HG03378 (cell line): ENCODE measurements around the gene MON1B.

Source experiments
- ATAC-seq: cut with Tn5 transposase; IDR thresholded peaks from one replicate; pipeline ENCODE4 v1.9.1; 2021; ENCODE audit warnings: mild to moderate bottlenecking, moderate library complexity; ENCODE audit not compliant: unreplicated experiment

Gene MON1B

DNA sequence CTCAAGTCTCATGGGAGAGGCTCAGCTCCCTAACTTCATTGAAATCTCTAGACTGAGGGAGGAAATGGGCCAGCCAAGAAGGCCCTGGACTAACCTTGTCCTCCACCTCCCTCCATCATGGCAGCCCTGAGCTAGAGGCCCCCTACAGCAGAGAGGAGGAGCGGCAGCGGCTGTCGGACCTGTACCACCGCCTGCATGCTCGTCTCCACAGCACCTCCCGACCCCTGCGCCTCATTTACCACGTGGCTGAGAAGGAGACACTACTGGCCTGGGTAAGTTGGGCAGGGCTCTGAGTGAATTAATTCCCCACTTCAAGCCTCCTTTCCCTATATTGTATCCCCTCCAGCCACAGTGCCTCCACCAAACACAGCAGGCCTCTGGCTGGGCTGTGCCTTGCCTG is 4.4 kb downstream of the MON1B start:
- no peak for ATAC-seq

DNA sequence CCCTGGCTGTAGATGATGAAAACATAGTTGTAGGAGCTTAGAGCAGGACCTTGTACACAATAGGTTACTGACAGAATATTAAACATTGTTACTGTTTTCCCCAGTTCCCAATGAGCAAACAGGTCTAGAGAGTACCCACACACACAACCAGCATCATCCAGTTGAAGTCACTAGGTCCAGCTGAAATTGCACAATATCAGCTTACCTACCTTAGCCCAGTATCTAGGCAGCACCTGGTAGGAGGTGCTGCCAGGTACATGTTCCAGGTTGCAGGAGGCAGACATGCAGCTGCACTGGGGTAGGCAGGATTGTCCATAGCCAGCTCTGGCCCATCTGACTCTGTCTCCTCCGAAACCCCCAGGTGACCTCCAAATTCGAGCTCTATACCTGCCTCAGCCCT is 6.8 kb downstream of the MON1B start:
- ATAC-seq, result no peak

DNA sequence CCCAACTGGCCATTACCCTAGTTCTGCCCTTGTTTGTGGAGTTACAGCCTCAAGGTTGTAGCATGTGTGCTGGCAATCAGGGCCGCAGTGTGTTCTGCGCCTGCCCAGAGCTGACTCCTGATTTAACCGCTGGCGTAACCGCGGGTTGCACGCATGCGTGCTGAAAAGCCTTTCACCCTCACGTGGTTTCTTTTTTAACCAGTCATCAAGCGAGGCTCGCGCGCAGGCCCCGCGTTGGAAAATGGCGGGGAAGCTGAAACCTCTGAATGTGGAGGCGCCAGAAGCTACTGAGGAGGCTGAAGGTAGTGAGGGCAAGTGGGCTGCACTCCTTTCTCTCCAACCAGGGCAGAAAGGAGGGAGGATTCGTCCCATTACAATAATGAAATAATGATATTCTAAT is 8.2 kb downstream of the MON1B start, which contains the start of gene SYCE1L:
Gene SYCE1L (plus strand): TSS at position 198 of the 400 bp plus-strand sequence. CDS start 44 bp downstream, at position 242.
- ATAC-seq, result no peak

DNA sequence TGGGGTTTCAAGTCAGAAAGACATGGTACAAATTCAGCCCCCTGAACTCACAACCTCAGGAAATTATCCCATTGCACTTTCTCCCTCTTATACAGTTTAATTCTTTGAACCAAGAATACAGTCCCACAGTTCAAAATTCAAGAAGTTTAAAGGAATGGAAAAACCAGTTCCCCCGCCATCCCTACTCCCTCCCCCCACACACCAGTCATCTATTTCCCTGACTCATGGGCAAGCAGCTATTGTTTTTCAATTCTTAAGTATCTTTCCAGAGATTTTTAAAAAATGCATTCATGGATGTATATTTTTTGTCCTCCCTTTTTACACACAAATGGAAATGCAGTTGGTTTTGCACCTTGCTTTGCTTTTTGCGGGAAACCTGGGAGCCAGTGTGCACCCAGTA is 15.5 kb downstream of the MON1B start:
- ATAC-seq, result no peak

DNA sequence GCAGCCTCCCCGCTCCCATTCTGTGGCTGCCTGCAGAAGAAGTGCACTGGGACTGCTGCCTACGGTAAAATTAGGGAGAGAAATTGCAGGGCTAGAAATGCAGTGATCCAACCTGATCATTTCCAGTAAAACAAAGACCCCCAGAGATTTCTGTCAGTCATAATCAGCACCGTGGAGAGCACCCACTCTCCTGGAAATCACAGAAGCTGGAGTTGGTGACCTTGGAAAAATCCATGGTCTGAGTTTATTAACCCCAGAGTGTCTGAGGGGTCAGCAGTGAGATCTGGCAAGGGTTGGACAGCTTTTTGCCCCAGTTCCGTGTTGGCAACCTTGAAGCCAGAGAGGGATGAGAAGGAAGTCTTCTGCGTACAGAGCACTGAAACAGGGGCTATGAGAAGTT is 16.0 kb downstream of the MON1B start:
- no peak for ATAC-seq

DNA sequence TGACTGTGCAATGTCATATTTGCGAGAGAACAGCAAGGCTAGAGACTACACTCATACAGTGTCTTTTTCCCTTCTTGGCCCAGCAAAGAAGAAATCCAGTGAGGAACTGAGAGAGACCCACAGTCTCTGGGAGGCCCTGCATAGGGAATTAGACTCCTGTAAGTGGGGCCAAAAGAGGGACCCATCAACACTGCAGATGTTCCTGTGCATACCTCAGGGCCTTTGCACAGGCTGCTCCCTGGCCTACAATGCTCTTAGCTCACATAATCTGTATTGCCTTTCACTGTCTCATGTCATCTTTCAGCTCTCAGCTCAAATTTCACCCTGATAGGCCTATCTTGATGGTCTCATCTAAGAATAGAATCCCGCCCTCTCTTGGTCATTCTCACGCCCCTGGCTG is 17.4 kb downstream of the MON1B start:
- no peak for ATAC-seq

DNA sequence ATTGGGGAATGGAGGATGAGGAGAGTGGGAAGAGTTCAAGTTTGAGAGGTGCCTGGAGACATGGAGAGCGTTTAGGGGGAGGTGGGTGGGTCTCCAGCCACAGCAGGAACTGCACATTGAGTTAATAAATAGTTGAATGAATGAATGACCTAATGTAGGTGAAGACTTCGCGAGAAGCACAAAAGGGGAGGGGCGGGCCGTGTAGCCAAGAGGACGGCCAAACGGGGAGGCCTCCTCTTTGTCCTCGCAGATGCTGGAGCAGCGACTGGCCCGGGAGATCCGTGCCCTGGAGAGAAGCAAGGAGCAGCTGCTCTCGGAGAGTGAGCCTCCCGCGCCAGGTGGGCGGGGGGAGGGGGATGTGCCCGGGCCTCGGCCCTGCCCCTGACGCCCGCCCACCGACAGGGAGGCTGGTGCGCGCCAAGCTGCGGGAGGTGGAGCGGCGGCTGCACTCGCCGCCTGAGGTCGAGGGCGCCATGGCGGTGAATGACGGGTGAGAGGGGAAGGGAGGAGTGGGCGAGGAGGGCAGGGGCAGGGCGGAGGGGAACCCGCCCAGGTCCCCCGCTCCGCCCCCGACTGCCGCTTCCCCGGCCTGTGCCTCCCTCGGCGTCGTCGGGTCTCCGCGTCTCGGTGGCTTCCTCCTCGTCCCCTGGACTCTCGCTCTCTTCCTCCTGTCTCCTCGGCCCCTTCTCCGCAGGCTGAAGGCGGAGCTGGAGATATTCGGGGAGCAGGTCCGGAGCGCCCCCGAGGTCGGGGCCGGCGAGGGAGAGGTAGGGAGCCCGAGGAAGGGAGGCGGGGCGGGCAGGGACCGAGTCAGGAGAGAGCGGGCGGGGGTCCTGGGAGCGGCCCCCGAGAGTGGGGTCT is 21.1 kb downstream of the MON1B start:
- peak; percentile 48 for ATAC-seq

DNA sequence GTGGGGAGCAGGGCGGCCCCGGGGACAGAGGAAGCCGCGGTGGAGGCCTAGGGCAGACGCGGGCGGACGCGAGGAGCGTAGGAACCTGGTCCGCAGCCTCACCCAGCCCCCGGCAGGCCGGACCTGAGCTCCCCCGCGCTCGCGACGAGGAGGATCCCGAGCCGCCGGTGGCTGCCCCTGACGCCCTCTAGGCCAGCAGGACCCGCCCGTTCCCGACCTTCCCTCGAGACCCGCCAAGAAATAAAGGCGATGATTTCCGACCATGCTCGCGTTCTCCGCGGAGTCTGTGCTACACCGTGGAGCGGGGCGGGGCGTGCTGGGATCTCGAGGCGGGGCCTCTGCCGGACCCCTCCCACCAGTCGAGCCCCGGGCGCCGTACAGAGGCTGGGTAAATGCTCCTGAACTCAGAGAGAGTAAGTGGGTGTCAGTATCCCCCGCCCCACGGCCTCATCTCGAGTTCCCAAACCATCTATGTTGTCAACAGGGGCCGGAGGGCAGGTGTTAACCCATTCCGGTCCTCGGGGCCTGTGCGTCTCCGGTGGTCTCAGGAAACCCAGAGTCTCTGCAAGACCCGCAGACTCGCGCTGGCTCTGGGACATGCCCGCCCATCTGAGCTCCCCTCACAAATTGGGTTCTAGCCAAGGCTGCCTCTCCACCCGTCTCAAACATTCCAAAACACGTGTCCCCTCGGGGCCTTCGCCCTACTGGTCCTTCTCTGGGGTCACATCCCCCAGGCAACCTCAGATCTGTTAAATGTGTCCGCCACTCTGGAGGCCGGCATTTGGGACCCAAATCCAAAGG is 22.0 kb downstream of the MON1B start:
- ATAC-seq, result peak; percentile 69

DNA sequence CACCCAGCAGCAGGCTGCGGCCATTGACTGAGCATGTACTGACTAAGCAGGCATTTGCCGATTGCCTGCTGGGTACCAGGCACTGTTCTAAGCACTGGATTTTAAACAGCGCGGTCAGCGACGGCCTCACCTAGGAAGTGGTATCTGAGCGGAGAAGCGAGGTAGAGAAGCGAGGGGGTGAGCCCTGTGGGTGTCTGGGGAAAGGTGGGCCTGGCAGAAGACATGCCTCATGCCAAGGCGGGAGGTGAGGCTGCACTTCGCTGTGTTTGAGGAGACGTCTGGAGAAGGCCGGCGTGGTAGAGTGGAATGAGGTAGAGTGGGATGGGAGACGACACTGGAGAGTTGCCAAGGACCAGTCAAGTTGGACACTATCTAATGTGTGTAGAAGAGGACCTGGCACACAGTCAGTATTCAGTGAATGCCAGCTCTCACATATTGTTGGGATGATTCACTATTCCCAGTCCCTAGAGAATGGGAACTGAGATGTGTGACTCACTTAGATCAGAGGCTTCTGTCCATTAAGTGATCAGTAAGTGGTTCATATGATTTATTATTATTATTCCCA is 22.6 kb downstream of the MON1B start:
- no peak for ATAC-seq

DNA sequence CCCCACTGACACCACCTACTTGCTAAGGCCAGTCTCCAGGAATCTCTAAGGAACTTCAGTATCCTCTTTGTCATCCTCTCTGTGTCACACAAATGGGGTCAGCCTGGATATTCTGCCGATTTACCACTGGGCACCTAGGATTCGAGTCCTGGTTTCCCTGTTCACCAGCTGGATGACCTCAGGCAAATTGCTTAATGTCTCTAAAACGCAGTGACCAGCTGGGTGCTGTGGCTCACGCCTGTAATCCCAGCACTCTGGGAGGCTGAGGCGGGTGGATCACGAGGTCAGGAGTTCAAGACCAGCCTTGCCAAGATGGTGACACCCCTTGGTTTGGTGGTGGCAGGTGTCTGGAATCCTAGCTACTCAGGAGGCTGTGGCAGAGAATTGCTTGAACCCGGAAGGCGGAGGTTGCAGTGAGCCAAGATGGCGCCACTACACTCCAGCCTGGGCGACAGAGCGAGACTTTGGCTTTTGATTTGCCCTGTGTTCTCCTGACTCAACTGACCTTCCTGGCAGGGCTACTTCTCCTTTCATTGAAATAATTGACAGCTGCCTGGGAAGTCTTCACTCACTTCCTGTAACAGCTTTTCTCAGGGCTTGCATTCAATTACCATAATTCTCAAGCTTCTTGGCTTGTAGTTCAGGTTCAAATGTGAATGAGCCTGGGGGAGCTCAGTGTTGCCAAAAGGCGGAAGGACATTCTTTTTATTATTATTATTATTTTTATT is 23.6 kb downstream of the MON1B start:
- ATAC-seq, result no peak

DNA sequence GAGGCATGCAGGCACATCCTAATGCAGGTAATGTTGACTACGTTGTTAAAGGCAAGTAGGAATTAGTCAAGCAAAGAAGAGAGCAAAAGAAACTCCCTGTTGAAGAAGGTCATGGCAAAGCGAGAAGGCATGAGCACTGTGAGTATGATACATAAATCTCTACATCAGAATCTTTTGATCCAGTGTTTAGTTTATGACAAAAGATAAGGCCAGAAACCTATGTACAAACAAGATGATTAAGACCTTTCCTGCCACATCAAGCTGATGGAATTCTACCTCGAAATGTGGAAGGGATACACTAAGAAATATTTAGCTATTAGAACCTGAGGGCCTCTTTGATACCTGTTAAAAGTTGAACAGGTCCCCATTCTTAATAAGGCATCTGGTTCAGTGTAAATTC is 28.4 kb downstream of the MON1B start:
- ATAC-seq, result no peak

DNA sequence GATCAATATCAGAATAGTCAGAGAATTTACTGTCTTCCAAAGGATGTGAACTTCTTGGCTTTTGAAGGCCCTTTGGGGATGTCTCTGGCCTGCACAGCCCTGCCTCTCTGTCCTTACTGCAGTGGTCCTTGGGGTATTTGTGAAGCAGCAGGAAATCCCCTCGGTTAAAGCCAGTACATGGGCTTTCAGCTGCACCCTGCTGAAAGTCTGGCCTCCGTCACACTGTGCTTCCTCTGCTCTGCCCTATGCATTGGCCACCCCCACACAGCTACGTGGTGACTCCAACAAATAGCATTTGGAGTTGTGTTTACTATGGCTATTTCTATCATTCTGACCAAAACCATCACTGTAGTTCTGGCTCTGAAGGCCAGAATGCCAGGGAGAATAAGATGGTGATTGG is 29.4 kb downstream of the MON1B start:
- peak; percentile 85 for ATAC-seq

DNA sequence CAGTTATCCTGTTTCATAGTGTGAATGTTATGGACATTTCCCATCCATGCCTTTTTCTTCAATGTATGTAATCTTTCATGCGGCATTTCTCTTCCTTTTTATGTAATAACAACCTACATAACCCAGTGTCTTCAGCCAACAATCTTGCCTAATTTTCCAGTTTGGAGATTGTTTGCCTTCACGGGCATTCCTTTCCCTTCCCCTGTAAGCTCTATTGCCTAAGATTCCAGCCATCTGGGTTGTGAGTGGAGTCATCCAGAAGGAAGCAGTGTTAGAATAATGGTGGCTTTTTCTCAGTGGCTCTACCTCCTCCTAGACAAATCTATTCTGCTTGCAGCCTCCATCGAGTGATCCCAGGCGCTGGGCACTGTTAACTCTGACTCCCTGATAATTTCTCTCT is 30.5 kb downstream of the MON1B start:
- ATAC-seq, result no peak

DNA sequence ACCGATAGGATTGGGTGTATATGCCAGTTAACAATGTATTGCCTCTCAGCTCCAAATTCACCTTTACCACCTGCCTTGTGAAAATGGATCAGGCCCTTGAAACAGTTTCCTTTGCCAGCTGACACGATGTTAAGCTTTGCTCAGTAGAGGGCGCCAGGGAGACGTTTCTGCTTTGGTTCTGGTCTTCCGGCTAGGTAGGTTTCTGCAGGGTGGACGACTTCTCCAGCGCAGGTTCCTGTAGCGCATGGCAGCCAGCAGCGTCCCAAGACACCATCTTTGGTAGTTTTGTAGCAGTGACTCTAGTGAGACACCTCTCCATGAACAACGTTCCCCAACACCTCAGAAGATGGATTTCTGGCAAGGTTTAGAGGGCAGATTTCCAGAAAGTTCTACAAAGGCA is 32.2 kb downstream of the MON1B start:
- no peak for ATAC-seq

DNA sequence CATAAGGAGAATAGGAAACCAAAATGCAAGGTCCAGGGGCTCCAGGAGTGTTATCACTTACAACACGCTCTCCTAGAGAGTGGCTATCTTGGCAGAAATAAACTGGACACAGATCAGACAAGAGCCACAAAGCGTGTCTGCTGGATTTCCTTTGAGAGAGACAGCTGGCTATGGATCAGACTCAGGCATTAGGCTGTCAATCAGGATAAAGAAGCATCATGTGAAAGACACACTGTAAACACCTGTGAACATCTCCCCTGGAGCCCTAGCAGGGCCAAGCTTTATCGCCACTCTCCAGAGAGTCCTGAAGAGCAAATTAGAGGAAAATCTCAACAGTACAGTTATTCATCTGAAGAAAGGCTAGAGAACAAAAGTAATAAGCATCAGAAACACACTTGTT is 34.2 kb downstream of the MON1B start:
- no peak for ATAC-seq

DNA sequence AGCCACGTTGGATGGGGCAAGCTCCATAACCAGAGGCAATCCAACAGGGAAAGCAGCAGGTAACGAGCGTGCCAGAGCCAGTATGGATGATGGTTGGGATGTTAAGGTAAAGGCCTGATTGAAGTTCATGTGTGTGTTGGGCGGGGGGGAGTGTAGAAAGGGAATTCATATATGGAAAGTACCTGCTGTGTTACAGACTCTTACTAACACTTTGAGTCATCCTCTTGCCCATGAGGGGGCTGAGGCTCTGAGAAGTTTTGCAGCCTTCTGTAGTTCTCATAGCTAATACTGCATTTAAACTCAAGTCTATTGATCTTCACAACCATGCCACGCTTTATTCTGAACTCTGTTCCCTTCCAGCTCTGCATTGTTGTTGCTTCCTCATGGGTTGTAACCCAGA is 36.8 kb downstream of the MON1B start:
- peak; percentile 94 for ATAC-seq

DNA sequence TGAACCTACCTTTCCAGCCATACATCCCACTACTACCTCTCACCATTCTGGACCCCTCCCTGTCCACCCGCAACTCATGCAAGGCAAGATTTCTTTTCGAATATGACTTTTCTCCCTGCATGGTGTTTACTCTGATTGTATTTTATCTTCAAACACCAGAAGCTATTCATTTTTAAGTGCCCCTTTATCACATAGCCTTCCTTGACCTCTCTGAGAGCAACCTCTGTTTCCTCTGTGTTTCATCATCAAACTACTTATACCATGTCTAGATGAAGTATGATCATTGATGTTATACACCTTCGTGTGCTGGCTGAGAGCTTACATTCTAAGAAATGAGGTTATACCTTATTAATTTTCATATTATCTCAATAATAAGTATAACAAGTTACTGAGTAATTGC is 40.1 kb downstream of the MON1B start:
- no peak for ATAC-seq

DNA sequence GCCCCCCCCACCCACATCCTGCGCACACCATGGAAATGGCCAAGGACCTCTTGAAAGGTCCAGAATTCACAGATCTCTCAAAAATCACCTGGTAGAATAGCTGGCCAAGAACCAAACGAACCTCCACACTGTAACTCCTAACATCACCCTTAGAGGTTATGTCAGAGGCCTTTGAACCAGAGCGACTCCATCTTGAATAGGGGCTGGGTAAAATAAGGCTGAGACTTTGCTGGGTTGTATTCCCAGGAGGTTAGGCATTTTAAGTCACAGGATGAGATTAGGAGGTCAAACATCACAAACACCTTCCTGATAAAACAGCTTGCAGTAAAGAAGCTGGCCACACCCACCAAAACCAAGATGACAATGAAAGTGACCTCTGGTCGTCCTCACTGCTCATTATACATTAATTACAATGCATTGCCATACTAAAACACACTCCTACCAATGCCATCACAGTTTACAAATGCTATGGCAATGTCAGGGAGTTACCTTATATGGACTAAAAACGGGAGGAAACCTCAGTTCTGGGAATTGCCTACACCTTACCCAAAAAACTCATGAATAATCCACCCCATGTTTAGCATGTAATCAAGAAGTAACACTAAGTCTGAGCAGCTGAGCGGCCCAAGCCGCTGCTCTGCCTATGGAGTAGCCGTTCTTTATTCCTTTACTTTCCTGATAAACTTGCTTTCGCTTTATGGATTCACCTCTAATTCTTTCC is 43.0 kb downstream of the MON1B start:
- ATAC-seq, result no peak

DNA sequence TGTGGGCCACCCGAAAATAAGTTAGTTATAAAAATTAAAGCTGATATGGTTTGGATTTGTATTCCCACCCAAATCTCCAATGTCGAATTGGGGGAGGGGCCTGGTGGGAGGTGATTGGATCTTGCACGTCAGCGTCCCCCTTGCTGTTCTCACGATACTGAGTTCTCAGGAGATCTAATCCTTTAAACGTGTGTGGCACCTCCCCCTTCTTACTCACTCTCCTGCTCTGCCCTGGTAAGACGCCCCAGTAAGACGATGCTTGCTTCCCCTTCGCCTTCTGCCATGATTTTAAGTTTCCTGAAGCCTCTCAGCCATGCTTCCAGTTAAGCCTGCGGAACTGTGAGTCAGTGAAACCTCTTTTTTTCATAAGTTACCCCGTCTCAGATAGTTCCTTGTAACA is 43.6 kb downstream of the MON1B start:
- ATAC-seq, result no peak

DNA sequence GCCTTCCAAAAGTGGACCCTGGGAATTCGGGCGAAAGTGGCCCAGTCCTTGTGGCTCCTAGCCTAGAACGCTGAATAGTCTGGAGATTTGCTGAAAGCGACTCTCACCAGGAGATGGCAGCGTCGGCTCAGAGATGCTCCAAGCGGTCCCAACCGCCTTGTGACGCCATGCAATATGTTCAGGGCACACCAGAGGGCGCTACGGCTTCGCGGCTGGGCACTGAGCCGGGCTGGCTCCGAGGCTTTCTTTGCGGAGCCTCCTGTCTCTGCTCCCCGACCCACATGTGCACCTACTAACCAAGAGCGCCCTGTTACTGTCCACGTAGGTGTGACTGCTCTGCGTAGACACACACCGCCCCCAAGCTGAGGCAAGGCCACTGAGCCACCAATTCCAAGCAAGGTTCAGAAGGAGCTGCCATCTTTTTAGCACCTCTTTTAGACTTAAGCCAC is 45.1 kb downstream of the MON1B start:
- peak; percentile 96 for ATAC-seq
